Trophoblast cell (in vitro differentiated cells and primary cell): ENCODE measurements around the gene ICA1.

Experiments
- DNase-seq, 2 donors: peaks; one replicate each; pipeline ENCODE4 v3.0.0-alpha.2; 2016
- H2AFZ ChIP-seq: 2 replicates; pipeline ENCODE4 v1.6.1; 2013; ENCODE audit warnings: low read length, moderate library complexity, mild to moderate bottlenecking; ENCODE audit not compliant: insufficient read depth, poor library complexity
- H2AK5ac ChIP-seq: 2 replicates; pipeline ENCODE4 v1.6.1; 2013; ENCODE audit warnings: mild to moderate bottlenecking, low read length
- H2BK120ac ChIP-seq: 2 replicates; pipeline ENCODE4 v1.6.1; 2013; ENCODE audit warnings: low read length, mild to moderate bottlenecking, moderate library complexity; ENCODE audit not compliant: insufficient read depth, poor library complexity
- H2BK12ac ChIP-seq: 2 replicates; pipeline ENCODE4 v1.6.1; 2013; ENCODE audit warnings: mild to moderate bottlenecking, low read length, moderate library complexity
- H2BK5ac ChIP-seq: 2 replicates; pipeline ENCODE4 v1.6.1; 2013; ENCODE audit warnings: low read length, low read depth, moderate library complexity, mild to moderate bottlenecking; ENCODE audit not compliant: poor library complexity
- H3K14ac ChIP-seq: 2 replicates; pipeline ENCODE4 v1.6.1; 2013; ENCODE audit warnings: mild to moderate bottlenecking, low read length
- H3K18ac ChIP-seq: 2 replicates; pipeline ENCODE4 v1.6.1; 2013; ENCODE audit warnings: mild to moderate bottlenecking, low read length
- H3K23ac ChIP-seq: 2 replicates; pipeline ENCODE4 v1.6.1; 2013; ENCODE audit warnings: low read length
- H3K27ac ChIP-seq: 2 replicates; pipeline ENCODE4 v1.5.1; 2013; ENCODE audit warnings: low read depth, mild to moderate bottlenecking, inconsistent platforms, low read length, moderate library complexity
- H3K27me3 ChIP-seq: 2 replicates; pipeline ENCODE4 v1.6.1; 2013; ENCODE audit warnings: inconsistent platforms, mild to moderate bottlenecking, low read length, moderate library complexity; ENCODE audit not compliant: insufficient read depth
- H3K36me3 ChIP-seq, 2 experiments: 1 replicate in 1 of 2; 2 replicates in 1 of 2; pipeline ENCODE4 v1.6.1; 2013; ENCODE audit warnings: low read length in 2 of 2, mild to moderate bottlenecking in 2 of 2, moderate library complexity in 1 of 2; ENCODE audit not compliant: insufficient read depth in 2 of 2, control insufficient read depth in 1 of 2
- H3K4ac ChIP-seq: 2 replicates; pipeline ENCODE4 v1.6.1; 2013; ENCODE audit warnings: low read depth, mild to moderate bottlenecking, low read length, moderate library complexity
- H3K4me1 ChIP-seq, 2 experiments: 1 replicate in 1 of 2; 2 replicates in 1 of 2; pipeline ENCODE4 v1.6.1; 2013; ENCODE audit warnings: low read length in 2 of 2, mild to moderate bottlenecking in 2 of 2, moderate library complexity in 1 of 2; ENCODE audit not compliant: insufficient read depth in 2 of 2, control insufficient read depth in 1 of 2
- H3K4me2 ChIP-seq: 2 replicates; pipeline ENCODE4 v1.6.1; 2013; ENCODE audit warnings: inconsistent platforms, mild to moderate bottlenecking, low read length, moderate library complexity
- H3K4me3 ChIP-seq: 2 replicates; pipeline ENCODE4 v1.5.1; 2013; ENCODE audit warnings: mild to moderate bottlenecking, low read depth, low read length, inconsistent platforms
- H3K79me1 ChIP-seq: one replicate; pipeline ENCODE4 v1.6.1; 2013; ENCODE audit warnings: low read length
- H3K79me2 ChIP-seq: 2 replicates; pipeline ENCODE4 v1.6.1; 2013; ENCODE audit warnings: low read length, mild to moderate bottlenecking; ENCODE audit not compliant: control insufficient read depth, insufficient read depth, poor library complexity
- H3K9ac ChIP-seq: 2 replicates; pipeline ENCODE4 v1.6.1; 2013; ENCODE audit warnings: mild to moderate bottlenecking, low read length
- H3K9me3 ChIP-seq: 2 replicates; pipeline ENCODE4 v1.6.1; 2013; ENCODE audit warnings: low read depth, mild to moderate bottlenecking, control low read depth, inconsistent platforms, low read length; ENCODE audit not compliant: insufficient read depth
- H4K12ac ChIP-seq: 2 replicates; pipeline ENCODE4 v1.6.1; 2013; ENCODE audit warnings: low read depth, mild to moderate bottlenecking, low read length, moderate library complexity
- H4K8ac ChIP-seq: 2 replicates; pipeline ENCODE4 v1.6.1; 2013; ENCODE audit warnings: low read depth, mild to moderate bottlenecking, low read length, moderate library complexity
- H4K91ac ChIP-seq: one replicate; pipeline ENCODE4 v1.6.1; 2013; ENCODE audit warnings: low read depth, mild to moderate bottlenecking, low read length, moderate library complexity
- WGBS: extraction: QIAGEN DNeasy Blood & Tissue Kit; methylation state at CpG from one replicate; pipeline ENCODE4 v1.1.7; 2013; ENCODE audit warnings: missing lambda C conversion rate; ENCODE audit not compliant: insufficient read length, insufficient coverage; ENCODE audit errors: extremely low coverage; 5-methylcytosine and 5-hydroxymethylcytosine counted together

ICA1 gene

DNA sequence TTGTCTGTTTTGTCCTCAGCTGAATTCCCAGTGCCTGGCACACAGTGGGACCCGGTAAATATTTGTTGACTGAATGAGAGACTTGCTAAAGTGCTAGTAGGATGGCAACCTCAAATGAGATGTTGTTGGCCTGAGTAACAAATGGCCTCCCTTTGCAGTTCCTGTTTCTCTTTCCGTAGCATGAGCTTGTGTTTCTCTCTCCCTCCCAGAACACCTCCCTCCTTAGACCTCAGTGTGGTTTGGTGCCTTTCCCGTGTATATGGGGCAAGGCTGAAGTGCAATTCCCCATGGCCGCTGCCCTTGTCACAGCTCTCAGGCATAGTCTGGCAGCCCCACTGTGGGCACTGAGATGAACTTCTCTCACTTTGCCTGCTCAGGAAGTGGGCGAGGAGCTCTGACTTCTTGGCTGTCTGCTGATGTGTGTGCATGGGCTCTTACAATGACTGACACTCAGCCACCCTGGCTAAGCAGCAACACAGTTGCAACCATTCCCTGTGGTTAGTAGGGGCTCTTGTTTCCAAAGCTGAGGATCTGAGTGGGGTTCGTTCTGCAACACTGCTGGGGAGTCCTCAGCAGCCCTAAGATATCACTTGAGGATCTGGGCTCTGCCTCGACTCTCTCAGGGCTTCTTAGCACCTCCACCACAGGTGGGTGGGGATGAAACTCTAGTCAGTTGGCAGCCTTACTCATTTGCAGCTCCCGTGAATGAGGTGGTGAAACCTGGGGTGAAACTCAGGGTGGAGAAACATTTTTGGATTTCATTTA lies 136.1 kb downstream of the ICA1 start:
- H2AFZ ChIP-seq = no peak overlapping the region
- no peak overlapping the region for H4K8ac ChIP-seq
- DNase-seq = no peak
- no peak overlapping the region for H4K91ac ChIP-seq
- no peaks in the 10 kb centered on the region for H3K36me3 ChIP-seq
- no peak overlapping the region for H3K27ac ChIP-seq
- no peak overlapping the region for H3K9ac ChIP-seq
- H3K79me2 ChIP-seq = no peaks in the 10 kb centered on the region
- no peak overlapping the region for H2AK5ac ChIP-seq
- no peak overlapping the region for H3K4ac ChIP-seq
- no peak overlapping the region for H2BK5ac ChIP-seq
- no peak overlapping the region for H3K4me3 ChIP-seq
- no peak overlapping the region for H3K4me2 ChIP-seq
- no peak overlapping the region for H3K14ac ChIP-seq
- peaks cover 4% of the 10 kb centered on the region for H3K9me3 ChIP-seq
- no CpG with 5 or more reads among the region's 8 CpGs for WGBS
- no peak overlapping the region for H4K12ac ChIP-seq
- H3K23ac ChIP-seq = no peak overlapping the region
- H2BK12ac ChIP-seq = no peak overlapping the region
- no peaks in the 10 kb centered on the region for H3K4me1 ChIP-seq
- no peak overlapping the region for H2BK120ac ChIP-seq
- no peaks in the 10 kb centered on the region for H3K79me1 ChIP-seq
- no peaks in the 10 kb centered on the region for H3K27me3 ChIP-seq
- no peak overlapping the region for H3K18ac ChIP-seq

DNA sequence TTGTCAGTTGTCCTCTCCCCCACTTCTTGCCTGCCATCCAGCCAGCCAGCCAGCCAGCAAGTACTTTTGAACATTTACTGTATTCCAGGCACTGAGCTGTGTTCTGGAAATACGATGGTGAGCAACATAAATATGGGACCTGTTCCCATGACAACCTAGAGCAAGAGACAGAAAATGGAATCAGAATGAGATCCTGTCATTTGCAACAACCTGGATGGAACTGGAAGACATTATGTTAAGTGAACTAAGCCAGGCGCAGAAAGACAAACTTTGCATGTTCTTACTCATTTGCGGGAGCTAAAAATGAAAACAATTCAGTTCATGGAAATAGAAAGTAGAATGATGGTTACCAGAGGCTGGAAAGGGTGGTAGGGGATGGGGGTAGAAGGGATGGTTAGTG lies 140.7 kb downstream of the ICA1 start:
- no peaks in the 10 kb centered on the region for H3K36me3 ChIP-seq
- H2BK12ac ChIP-seq = no peak overlapping the region
- no peak overlapping the region for H3K27ac ChIP-seq
- H2BK5ac ChIP-seq = no peak overlapping the region
- H3K18ac ChIP-seq = no peak overlapping the region
- H3K79me2 ChIP-seq = no peaks in the 10 kb centered on the region
- no peak overlapping the region for H2BK120ac ChIP-seq
- no peak overlapping the region for H3K23ac ChIP-seq
- H3K9ac ChIP-seq = no peak overlapping the region
- no peak overlapping the region for H4K8ac ChIP-seq
- H4K12ac ChIP-seq = no peak overlapping the region
- H3K27me3 ChIP-seq = no peaks in the 10 kb centered on the region
- no peak overlapping the region for H3K4ac ChIP-seq
- no peaks in the 10 kb centered on the region for H3K4me1 ChIP-seq
- no CpG with 5 or more reads among the region's 3 CpGs for WGBS
- DNase-seq = no peak
- no peak overlapping the region for H2AK5ac ChIP-seq
- H2AFZ ChIP-seq = no peak overlapping the region
- no peak overlapping the region for H4K91ac ChIP-seq
- H3K79me1 ChIP-seq = no peaks in the 10 kb centered on the region
- H3K14ac ChIP-seq = no peak overlapping the region
- H3K4me3 ChIP-seq = no peak overlapping the region
- H3K4me2 ChIP-seq = no peak overlapping the region
- peaks cover 2% of the 10 kb centered on the region for H3K9me3 ChIP-seq

DNA sequence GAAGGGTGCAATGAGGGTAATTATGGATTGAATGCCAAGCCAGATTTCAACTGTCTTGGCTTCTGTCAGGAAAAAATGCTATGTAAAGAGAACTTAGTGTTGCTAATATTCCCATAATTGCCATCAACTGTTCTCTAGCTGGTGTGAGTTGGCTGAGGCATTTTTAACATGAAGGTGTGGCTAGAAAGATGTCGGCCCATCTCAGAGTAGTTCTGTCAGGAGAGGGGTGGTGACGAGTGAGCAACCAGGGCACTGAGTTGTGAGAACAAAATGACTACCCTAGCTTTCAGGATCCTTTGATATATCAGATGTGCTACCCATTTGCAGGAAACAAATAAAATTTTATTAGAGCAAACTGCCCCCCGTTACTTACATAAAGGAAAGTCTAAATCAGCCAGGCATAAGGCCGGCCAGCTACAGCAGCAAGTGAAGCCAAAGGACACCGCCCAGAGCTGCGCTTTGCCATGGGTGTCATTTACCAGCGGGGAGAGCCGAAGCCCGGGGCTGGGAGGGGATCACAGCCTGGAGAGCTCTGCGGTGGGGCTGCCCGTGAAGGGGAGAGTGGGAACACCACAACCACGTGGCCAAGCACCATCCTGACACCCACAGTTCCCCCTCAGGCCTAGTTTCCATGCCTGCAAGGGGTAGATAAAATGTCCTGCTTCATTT lies 141.4 kb downstream of the ICA1 start:
- H3K4me3 ChIP-seq = no peak overlapping the region

DNA sequence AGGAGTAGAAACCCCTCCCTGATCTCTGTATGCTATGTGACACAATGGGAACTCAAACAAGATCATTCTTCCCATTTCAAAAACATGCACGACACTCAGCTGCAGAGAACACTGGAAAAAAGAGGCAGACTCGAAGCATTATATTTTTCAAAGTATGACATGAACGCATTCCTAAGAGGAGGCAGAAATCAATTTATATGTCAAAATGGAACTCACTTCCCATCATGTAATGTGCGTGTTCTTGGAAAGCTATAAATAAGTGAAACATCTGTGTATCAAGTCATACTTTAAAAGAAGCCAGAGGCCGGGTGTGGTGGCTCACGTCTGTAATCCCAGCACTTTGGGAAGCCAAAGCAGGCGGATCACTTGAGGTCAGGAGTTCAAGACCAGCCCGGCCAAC lies 142.7 kb downstream of the ICA1 start:
- Histone ChIP-seq H2AFZ (no peak overlapping the region), H3K4me1 (no peaks in the 10 kb centered on the region), H4K12ac (no peak overlapping the region), H4K91ac (no peak overlapping the region), H3K79me1 (no peaks in the 10 kb centered on the region), H3K36me3 (no peaks in the 10 kb centered on the region), H3K18ac (no peak overlapping the region), H3K4me3 (no peak overlapping the region), H2AK5ac (no peak overlapping the region), H3K79me2 (no peaks in the 10 kb centered on the region), H2BK120ac (no peak overlapping the region), H4K8ac (no peak overlapping the region), H3K4me2 (no peak overlapping the region), H3K27ac (no peak overlapping the region), H3K27me3 (no peaks in the 10 kb centered on the region), H2BK5ac (no peak overlapping the region), H3K23ac (no peak overlapping the region), H3K9me3 (peaks cover 2% of the 10 kb centered on the region), H3K14ac (no peak overlapping the region), H3K4ac (no peak overlapping the region), H3K9ac (no peak overlapping the region), H2BK12ac (no peak overlapping the region)
- WGBS = no CpG with 5 or more reads among the region's 8 CpGs
- no peak for DNase-seq

More for the DNA sequence above, 141.4 kb downstream of the ICA1 start:
- H3K4me2 ChIP-seq = no peak overlapping the region
- no peak overlapping the region for H4K91ac ChIP-seq
- no peaks in the 10 kb centered on the region for H3K4me1 ChIP-seq
- no peak for DNase-seq
- H3K79me1 ChIP-seq = no peaks in the 10 kb centered on the region
- no peak overlapping the region for H2AFZ ChIP-seq
- no peak overlapping the region for H2AK5ac ChIP-seq
- no peaks in the 10 kb centered on the region for H3K27me3 ChIP-seq
- no peak overlapping the region for H2BK120ac ChIP-seq
- no peak overlapping the region for H3K4ac ChIP-seq
- H2BK12ac ChIP-seq = no peak overlapping the region
- whole genome bisulfite sequencing = no CpG with 5 or more reads among the region's 12 CpGs
- H3K23ac ChIP-seq = no peak overlapping the region
- H3K9me3 ChIP-seq = peaks cover 2% of the 10 kb centered on the region
- H3K18ac ChIP-seq = no peak overlapping the region
- H3K14ac ChIP-seq = no peak overlapping the region
- H3K27ac ChIP-seq = no peak overlapping the region
- H3K36me3 ChIP-seq = no peaks in the 10 kb centered on the region
- H2BK5ac ChIP-seq = no peak overlapping the region
- no peak overlapping the region for H3K9ac ChIP-seq
- no peak overlapping the region for H4K8ac ChIP-seq
- H4K12ac ChIP-seq = no peak overlapping the region
- H3K79me2 ChIP-seq = no peaks in the 10 kb centered on the region
